Smooth muscle cell of the brain vasculature (primary cell): ENCODE results near the gene TMED8.
"Not testable (repeated sequence)": the region's sequence is repeated elsewhere in the genome, so short reads cannot be mapped to it uniquely, and the experiment has no call there.

ENCODE experiments used
- DNase-seq: peaks from one replicate; pipeline ENCODE4 v3.0.0-alpha.2; 2012; ENCODE audit warnings: low read depth, low spot score

TMED8 gene

DNA sequence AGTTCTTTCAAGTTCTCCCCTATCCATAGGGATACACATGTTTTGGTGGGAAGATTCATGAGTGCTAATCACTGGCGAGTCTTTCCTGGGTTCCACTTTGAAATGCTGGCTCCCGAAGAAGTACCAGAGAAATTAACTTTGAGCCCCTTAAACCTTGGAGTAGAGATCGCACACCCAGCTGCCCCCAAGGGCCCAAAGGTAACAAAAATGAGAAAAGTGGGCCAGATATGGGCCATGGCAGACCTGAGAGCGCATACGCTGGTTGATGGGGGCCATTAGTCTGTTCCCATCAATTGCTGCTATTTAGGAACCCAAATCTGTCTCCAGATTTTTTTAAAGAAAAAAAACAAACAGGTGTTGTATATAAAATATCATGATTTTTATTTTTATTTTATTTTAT lies 53.9 kb downstream of the TMED8 start:
- no peak for DNase-seq

DNA sequence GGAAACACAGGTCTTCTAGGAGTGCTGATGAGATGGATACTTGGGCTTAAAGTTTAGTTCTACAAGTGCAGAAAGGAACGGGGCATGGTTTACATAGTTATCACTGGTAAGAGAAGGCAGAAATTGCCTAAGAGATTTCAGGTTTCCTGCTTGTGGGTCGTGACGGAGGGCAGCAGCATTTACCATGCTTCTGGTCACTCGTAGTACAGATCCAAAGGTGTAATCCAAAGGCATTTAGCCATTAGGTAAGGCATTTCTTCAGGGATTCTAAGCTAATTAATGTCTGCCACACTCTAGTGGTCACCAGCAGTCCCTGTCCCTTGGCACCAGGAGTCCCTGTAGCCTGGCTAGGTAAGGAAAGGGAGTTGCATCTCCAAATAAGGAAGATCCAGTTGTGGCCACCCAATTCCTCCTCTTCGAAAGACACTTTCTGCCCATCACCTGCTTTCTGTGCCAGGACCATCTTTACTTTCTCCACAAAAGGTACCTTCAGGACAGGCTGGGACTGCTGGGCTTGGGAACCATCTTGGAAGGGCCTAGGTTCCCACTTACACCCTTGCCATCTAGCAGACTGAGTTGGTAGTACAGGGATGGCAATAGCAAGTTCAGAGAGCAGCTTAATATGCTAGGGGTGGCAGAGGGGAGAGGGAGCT lies 54.5 kb downstream of the TMED8 start:
- DNase-seq: no peak

DNA sequence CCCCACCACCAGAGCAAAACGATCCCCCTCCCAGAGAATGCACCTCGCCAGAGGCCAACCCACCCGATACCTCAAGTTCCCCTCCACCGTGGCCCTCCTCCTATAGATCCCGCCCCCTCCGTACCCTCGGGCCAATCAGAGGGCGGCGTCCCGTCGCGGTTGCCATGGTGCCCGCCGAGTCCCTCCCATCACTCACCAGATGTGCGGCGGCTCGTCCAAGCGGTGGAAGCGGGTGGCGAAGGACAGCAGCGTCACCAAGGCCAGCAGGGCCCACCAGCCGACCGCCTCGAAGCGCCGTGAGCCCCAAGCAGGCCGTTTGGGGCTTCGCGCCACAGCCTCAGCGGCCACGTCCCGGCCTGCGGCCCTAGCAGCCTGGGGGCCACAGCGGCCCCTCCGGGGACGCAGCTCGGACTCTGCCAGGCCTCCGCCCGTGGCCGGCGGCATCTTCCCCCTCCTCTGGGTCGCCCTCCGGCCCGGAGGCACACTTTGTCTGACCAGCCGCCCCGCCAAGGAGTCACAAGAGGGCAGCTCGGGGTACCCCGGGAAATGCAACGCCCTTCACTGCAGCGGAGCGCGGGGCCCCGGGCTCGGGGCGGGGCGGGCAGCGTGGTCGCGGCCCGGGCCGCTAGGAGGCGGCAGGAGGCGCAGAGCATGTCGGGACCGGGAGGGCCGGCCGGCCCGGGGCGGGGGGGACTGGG lies 56.5 kb downstream of the TMED8 start, which contains the start of gene POMT2:
Gene POMT2 (minus strand): TSS at position 646 of the 698 bp plus-strand sequence. CDS start 202 bp downstream, at position 444.
- DNase-seq: peak; percentile 75

DNA sequence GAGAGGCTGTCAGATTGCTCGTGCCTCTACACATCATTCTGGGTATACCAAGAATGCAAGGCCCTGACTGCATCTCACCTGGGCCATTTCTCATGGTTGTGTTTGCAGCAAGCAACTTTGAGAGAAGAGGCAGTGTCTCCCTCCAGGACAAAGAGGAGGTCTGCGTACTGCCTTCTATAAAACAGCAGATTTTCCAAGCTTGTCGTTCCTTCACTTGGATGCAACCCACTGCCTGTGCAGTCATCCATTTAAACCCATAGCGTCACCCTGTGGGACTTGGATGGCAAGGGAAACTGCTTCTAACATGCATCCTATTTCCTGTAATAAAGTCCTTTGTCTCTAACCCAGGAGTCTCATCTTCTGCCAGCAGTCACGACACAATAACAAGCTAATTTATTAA lies 57.5 kb downstream of the TMED8 start:
- DNase-seq: no peak

DNA sequence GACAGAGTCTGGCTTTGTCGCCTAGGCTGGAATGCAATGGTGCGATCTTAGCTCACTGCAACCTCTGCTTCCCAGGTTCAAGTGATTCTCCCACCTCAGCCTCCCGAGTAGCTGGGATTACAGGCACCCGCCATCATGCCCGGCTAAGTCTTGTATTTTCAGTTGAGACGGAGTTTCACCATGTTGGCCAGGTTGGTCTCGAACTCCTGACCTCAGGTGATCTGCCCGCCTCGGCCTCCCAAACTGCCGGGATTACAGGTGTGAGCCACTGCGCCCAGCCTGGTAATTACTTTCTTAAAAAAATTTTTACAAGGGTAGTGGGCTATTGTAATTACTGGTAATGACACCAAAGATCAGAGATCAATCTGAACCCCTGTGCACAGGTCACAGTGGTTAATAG lies 58.1 kb downstream of the TMED8 start:
- not testable (repeated sequence) for DNase-seq

DNA sequence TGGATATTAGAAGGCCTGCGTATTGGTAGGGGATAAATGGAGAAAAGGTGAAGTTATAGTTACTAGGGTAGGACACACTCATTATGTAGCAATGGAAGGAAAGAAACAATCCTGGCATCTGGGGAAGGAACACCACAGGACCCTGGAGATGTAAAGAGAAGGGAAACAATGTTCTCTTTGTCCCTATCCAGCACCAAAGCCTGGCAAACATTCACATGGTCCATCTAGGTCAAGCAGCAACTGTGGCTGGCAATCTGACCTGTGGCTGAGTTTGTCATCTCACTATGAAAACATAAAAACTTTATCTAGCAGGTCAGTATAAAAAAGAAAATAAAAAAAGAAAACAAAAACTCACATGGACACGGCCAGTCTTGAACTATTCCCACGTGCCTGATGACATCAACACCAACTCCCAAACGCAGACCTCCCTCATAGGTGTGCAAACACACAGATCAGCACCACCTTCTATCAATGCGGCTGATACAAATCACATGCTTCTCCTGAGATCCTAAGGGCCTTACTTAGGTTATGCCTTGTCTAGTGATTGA lies 58.8 kb downstream of the TMED8 start:
- no peak for DNase-seq

DNA sequence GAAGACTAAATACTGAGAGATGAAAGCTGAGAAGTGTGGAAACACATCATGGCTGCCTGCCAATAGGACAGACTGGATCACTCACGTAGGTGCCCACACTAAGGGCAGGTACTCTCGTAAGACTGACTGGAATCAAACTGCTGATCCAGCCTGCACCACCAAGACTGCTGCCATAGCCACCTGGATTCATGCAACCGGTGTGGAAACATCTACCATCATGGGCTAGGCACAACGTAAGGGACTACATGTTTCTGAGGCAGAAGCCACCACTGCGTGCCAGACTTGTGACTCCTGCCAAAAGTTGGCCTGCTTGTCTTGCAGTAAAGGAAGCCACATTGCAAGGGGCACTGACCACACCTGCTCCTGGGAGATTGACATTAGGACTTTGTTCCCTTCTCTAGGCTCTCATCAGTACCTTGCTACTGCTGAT lies 60.0 kb downstream of the TMED8 start:
- DNase-seq: no peak

DNA sequence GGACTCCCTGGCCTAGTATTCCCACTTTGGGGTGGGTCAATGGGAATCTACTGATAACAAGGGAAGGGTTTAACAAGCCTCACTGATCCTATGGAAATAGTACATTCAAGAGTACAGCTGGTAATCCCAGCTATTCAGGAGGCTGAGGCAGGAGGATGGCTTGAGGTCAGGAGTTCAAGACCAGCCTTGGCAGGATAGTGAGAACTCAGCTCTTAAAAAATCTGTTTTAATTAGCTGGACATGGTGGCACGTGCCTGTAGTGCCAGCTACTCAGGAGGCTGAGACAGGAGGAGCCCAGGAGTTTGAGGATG lies 60.7 kb downstream of the TMED8 start:
- no peak for DNase-seq

DNA sequence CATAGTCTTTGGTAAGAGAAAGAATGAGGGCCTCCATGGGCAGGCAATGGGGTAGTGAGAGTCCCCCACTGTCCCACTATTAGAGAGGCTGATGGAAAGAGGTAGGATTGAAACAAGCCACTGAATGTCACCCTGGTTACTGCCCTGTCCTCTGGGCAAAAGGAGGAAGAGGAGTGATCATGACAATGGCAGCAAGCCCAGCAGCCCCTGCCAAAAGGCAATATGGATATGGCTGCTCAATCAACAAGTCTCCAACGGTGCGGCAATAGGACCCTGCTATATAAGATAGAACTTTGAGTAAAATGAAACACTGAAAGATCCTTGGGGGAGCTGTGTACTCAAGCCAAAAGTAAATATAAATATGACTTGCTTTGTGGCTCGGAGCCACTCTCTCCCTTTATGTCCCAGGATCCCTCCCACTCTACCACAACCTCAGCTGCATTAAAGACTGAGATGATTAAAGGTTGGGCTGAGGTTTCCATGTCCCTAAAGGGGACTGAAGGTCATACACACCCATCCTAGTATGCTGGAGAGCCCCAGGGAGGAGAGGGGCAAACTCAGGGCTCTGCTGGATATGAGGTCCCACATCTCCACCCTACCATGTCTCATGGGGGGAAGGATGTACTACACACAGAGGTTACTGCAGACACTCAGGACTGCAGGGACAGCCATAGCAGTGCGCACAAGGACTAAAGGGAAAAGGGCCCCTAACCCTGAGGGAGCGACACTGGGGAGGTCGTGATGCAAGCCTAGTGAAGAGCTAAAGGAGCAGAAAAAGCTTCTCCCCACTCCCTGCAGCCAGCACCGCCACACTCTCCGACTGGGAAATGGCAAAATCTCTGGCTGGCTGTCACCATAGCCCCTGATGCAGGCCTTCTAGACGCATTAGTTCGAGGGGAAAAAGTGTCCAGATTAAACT lies 62.1 kb downstream of the TMED8 start:
- no peak for DNase-seq

DNA sequence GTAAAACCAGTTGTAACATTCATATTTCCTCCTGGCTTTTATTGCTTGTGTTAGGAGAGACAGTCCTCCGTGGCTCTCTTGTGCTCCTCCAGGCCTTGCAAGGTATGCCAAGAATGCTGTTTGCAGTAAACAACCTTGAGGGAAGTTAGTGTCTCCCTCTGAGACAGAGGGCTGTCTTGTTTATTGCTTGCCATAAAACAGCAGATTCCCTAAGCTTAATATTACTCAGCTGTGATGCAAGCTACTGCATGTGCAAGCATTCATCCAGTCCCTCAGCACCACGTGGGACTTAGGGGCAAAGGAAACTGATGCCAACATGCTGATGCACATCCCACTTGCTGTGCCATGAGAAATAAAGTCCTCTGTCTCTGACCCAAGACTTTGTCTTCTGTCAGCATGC lies 62.9 kb downstream of the TMED8 start:
- DNase-seq: no peak

DNA sequence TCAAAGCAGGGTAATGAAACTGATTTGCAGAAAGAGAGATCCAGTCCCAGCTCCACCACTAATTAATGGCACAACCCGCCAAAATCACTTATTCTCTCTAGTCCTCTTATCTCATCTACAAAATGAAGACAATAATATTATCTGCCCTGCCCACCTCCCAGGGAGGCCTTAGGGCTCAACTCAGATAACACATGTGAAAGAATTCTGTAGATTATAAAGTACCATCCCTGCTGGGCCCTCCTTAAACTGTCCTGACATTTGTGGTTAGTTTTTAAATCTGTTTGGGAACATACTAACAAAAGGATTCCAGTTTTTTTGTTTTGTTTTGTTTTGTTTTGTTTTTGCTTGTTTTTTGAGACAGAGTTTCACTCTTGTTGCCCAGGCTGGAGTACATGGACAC lies 63.5 kb downstream of the TMED8 start:
- no peak for DNase-seq

DNA sequence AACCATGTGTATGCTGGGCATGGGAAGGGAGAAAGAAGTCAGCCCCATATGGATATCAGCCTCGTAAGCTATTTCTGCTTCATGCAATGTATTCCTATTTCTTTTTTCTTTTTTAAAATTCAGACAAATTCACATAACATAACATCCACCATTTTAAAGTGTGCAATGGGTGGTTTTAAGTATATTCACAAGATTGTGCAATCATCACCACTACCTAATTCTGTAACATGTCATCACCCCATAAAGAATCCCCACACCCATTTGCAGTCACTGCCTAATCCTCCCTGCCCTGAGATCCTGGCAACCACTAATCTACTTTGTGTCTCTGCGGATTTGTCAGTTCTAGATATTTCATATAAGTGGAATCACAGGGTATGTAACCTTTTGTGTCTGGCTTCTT lies 65.7 kb downstream of the TMED8 start:
- DNase-seq: no peak

DNA sequence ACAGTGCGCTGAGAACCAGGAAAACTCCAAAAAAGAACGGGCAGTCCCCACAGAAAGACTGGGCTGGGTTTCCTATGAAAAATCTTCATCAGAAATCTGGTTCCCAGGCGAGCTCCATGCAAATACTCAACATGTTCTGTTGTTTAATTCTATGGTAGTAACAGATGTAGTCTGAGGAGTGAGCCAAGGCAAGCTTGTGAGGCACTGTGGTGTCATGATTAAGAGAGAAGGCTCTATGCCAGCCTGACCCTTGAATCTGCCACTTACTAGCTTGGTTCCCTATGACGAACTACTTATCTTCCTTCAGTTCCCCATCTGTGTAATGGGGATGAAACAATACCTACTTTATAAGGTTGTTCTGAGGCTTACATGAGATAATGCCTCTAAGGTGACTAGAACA lies 66.9 kb downstream of the TMED8 start:
- no peak for DNase-seq

DNA sequence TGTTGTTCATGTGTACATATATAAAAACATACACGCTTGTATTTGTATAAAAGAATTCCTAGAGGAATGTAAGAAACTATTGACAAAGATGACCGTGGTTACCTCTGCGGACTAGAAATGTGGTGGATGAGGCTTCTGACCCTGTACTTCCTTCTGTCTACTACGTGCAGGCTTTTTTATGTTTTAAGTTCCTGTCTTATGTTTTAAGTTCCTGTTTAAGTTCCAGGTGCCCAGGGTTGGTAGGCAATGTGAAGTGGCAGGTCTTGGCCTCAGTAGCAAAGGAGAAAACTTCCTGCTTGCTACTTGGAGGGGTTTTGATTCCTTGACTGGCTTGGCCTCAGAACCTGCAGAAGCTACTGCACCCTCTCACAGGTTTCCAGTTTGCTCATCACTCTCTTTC lies 67.8 kb downstream of the TMED8 start:
- no peak for DNase-seq

DNA sequence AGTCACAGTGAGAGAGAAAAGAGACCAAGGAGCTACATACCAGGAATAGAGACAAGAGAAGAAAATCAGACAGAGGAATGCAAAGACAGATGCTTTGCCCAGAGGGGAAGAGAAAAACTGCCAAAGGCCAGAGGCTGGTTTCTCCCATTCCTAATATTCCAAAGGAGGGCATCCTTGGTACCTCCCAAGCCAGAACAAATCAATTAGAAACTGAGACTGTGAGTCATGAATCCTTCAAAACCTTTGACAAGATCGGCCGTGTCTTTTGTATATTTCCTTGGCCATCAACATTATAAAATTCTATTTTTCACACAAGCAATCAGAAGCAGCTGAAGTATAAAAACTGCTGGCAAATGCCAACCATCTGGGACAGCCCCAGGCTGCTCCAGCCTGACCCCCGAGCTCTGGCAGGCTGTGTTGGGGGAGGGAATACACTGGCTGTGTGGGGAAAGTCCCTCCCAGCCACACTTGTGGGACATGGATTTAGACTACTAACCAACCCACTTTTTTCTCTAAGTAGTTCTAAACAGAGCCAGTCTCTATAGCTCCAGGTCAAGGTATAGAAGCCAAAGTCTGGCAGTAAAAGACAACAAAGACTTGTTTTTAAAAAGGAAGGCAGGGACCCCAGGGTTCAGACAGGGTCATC lies 69.9 kb downstream of the TMED8 start:
- no peak for DNase-seq

DNA sequence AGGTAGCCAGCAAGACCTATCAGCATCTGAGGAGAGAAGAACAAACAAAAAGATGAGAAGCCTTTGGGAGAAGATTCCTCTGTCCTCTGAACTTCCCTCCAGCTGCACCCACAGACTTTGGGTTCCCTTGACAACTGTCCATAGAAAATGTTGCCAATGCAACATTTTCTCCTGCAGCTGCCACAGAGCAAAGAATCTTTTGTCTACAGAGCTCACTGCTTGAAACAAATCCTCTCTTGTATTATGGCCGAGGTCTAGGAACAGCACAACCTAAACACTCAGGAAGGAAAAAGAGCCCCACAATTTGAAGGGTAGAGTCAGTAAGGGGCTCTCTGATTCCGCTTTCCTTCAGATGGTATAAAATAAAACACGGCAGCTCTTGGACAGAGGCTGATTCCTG lies 70.5 kb downstream of the TMED8 start:
- no peak for DNase-seq

DNA sequence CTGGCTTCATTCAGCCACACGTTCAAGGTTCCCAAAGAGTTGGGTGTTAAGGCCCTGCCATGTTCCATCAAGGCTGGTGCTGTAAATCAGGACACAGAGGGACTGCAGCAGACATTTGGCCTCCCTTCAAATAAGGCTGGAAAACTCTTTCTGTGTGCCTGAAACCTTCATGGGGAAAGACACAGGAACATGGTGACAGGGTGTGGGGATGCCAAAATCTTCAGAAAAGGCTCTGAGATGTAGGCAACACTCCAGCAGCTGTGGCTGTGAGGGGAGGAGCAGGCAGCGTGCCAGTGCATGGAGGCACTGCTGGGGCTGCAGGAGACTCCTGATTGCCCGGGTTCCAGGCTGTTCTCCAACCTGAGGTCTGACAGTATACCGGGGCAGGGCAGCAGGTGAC lies 71.2 kb downstream of the TMED8 start:
- DNase-seq: no peak

DNA sequence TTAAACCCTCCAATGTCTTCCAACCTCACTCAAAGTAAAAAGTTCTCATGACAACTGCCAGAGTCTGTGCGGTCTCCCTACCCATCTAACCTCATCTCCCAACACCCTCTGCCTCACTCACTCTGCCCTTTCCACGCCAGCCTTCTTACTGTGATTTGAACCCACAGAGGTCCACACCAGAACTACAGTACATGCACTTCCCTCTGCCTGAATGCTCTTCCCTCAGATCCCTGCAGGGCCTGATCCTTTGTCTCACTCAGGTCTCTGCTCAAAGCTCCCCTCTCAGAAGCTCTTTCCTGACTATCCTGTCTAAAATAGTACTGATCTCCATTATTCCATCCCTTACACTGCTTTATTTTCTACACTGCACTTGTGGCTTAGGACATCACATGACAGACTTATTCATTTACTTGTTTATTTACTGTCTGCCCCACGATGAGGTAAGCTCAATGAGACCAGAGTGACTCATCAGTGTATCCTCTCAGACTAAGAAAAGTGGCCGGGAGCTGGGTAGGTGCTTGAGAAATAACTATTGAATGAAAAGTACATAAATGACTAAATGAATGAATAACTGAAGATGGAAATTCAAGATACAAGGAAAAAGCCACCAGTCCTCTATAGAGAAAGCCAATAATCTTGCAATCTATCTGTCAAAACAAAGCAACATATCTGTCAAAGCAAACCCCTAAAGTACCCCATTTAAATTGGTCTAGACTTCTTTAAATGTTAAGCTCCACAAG lies 73.3 kb downstream of the TMED8 start:
- peak; percentile 69 for DNase-seq

DNA sequence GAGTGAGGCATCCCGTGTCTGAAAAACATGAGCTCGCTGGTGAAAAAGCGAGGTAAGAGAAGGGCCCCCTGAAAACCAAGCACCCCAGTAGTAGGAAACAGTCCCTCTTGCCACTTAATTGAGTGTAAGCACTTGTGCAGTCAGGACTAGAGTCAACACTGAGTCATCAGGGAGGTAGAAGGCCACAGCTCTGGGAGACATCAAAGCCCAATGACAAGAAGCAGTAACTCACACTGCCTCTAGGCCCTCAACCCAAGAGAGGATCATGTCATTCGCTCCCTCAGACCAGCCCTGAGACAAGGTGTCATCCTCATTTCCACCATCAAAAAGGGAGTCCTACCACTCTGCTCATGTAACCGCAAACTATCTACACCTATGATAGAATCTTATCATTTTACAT lies 74.0 kb downstream of the TMED8 start:
- no peak for DNase-seq

DNA sequence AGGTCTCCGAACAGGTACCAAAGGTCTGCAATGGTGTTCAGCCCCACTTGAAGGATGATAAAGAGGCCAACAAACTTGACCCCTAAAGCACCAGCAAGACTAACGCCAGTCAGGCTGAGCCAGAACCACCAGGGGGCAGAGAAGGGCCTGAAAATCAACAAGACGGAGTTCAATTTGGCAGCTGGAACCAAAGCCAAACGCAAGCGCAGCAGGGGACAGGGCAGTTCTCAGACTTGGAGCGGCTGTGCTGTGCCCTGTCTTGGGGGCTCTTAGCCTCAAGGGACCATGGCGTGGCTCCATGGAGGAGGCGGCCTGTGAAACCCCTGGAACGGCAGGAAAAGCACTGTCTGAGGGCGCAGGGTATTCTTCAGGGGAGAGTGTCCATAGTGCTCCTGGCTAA lies 75.8 kb downstream of the TMED8 start:
- DNase-seq: peak; percentile 78

DNA sequence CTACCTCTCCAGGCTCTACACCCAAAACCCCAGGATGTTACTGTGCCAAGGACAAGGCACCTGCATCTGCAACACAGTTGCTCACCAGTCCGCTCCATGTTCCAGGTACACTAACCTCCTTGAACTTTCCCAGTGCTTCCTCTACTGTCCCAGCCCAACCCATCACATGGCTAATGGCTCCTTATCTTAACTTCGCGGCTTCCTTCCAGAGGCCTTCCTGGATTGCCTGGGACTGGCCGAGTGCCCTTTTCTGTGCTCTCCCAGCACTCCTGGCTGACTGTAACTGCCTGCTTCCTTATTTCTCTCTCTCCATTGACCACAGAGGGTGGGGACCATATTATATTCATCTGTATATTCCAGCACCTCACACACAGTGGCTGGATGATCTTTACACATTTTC lies 77.1 kb downstream of the TMED8 start:
- DNase-seq: no peak
